ENCODE results near the gene KLRF1. TPM values are rescaled to one million over a fixed set of nuclear protein-coding genes. Genes with fewer than 3 reads are reported as not detected.

The KLRF1 gene
- total RNA-seq, 1 experiment from 2014 or later, result not detected

DNA sequence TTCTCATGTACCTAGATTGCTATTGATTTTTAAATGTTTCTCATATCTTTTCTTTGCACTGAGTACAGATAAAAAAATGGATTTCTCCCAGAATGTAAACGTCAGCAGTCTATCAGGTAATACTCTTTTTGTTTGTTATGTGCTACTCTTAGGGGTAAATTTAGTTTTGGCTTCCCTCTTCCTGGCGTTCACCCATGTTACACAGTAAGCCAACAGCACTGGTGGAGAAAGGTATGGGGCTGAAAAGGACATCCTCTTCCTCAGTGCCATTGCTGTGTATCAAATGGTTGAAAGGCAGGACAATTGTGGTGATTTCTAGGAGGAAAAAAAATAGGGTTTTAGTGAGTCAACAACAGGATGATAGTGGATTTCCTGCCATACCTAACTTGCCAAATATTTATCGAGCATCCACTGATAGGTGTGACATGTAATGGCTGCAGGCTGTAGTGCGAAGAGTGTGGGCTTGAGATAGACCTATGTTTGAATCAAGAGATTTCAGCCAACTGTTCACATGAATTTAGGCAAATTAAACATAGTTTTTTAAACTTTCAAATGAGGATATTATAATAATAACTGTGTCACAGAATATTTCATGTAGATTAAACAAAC, 61.5 kb downstream of the KLRF1 start:
- no peak for DNase-seq (ENCODE audit: low read depth, low spot score)
- in situ Hi-C loops (cut with HindIII; ENCODE audit: low pct_unique_long_range_greater_than_20kb, low sequenced_read_pairs), result no loop called here

Other genes with a start within 250 kb of the KLRF1 start
- not detected in 2 replicates for gene KLRB1, start 219.6 kb upstream of the KLRF1 start, total RNA-seq (2014; rRNA removed; shearing (Covaris generic))
- 3.2 and 5.1 TPM in 2 replicates for gene CLEC2D, start 157.8 kb upstream of the KLRF1 start, total RNA-seq (2014; rRNA removed; shearing (Covaris generic))
- not detected in 2 replicates for gene CLECL1, start 94.4 kb upstream of the KLRF1 start, total RNA-seq (2014; rRNA removed; shearing (Covaris generic))
- gene CD69, start 66.6 kb upstream of the KLRF1 start, total RNA-seq (2014; rRNA removed; shearing (Covaris generic)), result not detected in 2 replicates
- gene CLEC2B, start 41.9 kb downstream of the KLRF1 start, total RNA-seq (2014; rRNA removed; shearing (Covaris generic)), result 13.0 and 13.1 TPM in 2 replicates
- not detected in 2 replicates for gene KLRF2, start 54.0 kb downstream of the KLRF1 start, total RNA-seq (2014; rRNA removed; shearing (Covaris generic))
- gene CLEC2A, start 104.9 kb downstream of the KLRF1 start, total RNA-seq (2014; rRNA removed; shearing (Covaris generic)), result not detected in 2 replicates
- not detected in 2 replicates for gene CLEC12A, start 143.9 kb downstream of the KLRF1 start, total RNA-seq (2014; rRNA removed; shearing (Covaris generic))
- gene CLEC1B, start 171.6 kb downstream of the KLRF1 start, total RNA-seq (2014; rRNA removed; shearing (Covaris generic)), result not detected in 2 replicates
- 0.13 and 0.45 TPM in 2 replicates for gene CLEC12B, start 183.1 kb downstream of the KLRF1 start, total RNA-seq (2014; rRNA removed; shearing (Covaris generic))
- gene CLEC9A, start 203.2 kb downstream of the KLRF1 start, total RNA-seq (2014; rRNA removed; shearing (Covaris generic)), result not detected in 2 replicates

Data from SK-MEL-5 (cell line).